ENCODE results near the gene ZIC4. TPM values are rescaled to one million over a fixed set of nuclear protein-coding genes. Genes with fewer than 3 reads are reported as not detected.

Gene ZIC4
- total RNA-seq, 4 donors from 2014 or later = 0.19 to 0.47 (median 0.39) TPM; not detected in 1

- H3K27ac ChIP-seq = no peak overlapping the region
- DNase-seq = no peak
- in situ Hi-C loops (cut with MboI; ENCODE audit: low sequenced_read_pairs in 4 of 4) (no loop called here), intact Hi-C loops (cut with DNase I; ENCODE audit: low total_unique reads) (no loop called here)
- no peak for TF ChIP-seq POLR2A (IDR thresholded peaks at IDR 0.05)
- TF ChIP-seq CTCF (IDR thresholded peaks at IDR 0.05 in 4 of 5, conservative IDR thresholded peaks at IDR 0.05 in 1 of 5) = no peak
- no peak for ATAC-seq
- no peaks in the 10 kb centered on the region for H3K4me1 ChIP-seq
- H3K36me3 ChIP-seq = no peaks in the 10 kb centered on the region
- H3K9me3 ChIP-seq = no peaks in the 10 kb centered on the region
- H3K27me3 ChIP-seq = peaks cover 8 to 15% (median 11%) of the 10 kb centered on the region in 3 donors
- no peak overlapping the region for H3K4me3 ChIP-seq
Observed at GRCh38 chr3:147402159-147402558, 4.2 kb downstream of the ZIC4 start.

GRCh38 chr3:147401421-147401820, 4.9 kb downstream of the ZIC4 start:
- H3K36me3 ChIP-seq = no peaks in the 10 kb centered on the region
- TF ChIP-seq POLR2A (IDR thresholded peaks at IDR 0.05) (no peak), CTCF (IDR thresholded peaks at IDR 0.05 in 4 of 5, conservative IDR thresholded peaks at IDR 0.05 in 1 of 5) (no peak)
- no peak for ATAC-seq
- DNase-seq = no peak
- H3K4me1 ChIP-seq = no peaks in the 10 kb centered on the region
- no peaks in the 10 kb centered on the region for H3K9me3 ChIP-seq
- in situ Hi-C loops (cut with MboI; ENCODE audit: low sequenced_read_pairs in 4 of 4) = no loop called here
- H3K27me3 ChIP-seq = peaks cover 6 to 11% (median 11%) of the 10 kb centered on the region in 3 donors
- H3K4me3 ChIP-seq = no peak overlapping the region
- H3K27ac ChIP-seq = no peak overlapping the region
- intact Hi-C loops (cut with DNase I; ENCODE audit: low total_unique reads) = no loop called here

- intact Hi-C loops (cut with DNase I; ENCODE audit: low total_unique reads) (no loop called here), in situ Hi-C loops (cut with MboI; ENCODE audit: low sequenced_read_pairs in 4 of 4) (no loop called here)
- DNase-seq (no peak), ATAC-seq (no peak)
- no peak overlapping the region for H3K4me3 ChIP-seq
- peaks cover 9 to 14% (median 10%) of the 10 kb centered on the region in 3 donors for H3K27me3 ChIP-seq
- no peak overlapping the region for H3K27ac ChIP-seq
- no peaks in the 10 kb centered on the region for H3K4me1 ChIP-seq
- no peak for TF ChIP-seq POLR2A (IDR thresholded peaks at IDR 0.05)
- no peak for TF ChIP-seq CTCF (IDR thresholded peaks at IDR 0.05 in 4 of 5, conservative IDR thresholded peaks at IDR 0.05 in 1 of 5)
- H3K36me3 ChIP-seq = no peaks in the 10 kb centered on the region
- H3K9me3 ChIP-seq = no peaks in the 10 kb centered on the region
Observed at GRCh38 chr3:147400999-147401398, 5.3 kb downstream of the ZIC4 start.

- Histone ChIP-seq H3K9me3 (no peaks in the 10 kb centered on the region), H3K4me3 (no peak overlapping the region), H3K4me1 (peaks cover 0 to under 1% of the 10 kb centered on the region in 2 donors), H3K27ac (no peak overlapping the region), H3K36me3 (no peaks in the 10 kb centered on the region), H3K27me3 (peaks cover 5 to 16% (median 7%) of the 10 kb centered on the region in 3 donors)
- ATAC-seq (no peak), DNase-seq (no peak)
- TF ChIP-seq POLR2A (IDR thresholded peaks at IDR 0.05) (no peak), CTCF (IDR thresholded peaks at IDR 0.05 in 4 of 5, conservative IDR thresholded peaks at IDR 0.05 in 1 of 5) (no peak)
- intact Hi-C loops (cut with DNase I; ENCODE audit: low total_unique reads) = no loop called here
- in situ Hi-C loops (cut with MboI; ENCODE audit: low sequenced_read_pairs in 4 of 4) = no loop called here
Observed at GRCh38 chr3:147400111-147400510, 6.2 kb downstream of the ZIC4 start.
